Adipocyte (in vitro differentiated cells): ENCODE results near the gene NRSN1.

ENCODE experiments used
- DNase-seq: peaks from one replicate; pipeline ENCODE4 v3.0.0-alpha.2; 2015; ENCODE audit warnings: low read depth
- H3K27me3 ChIP-seq: replicated peaks from 2 replicates; pipeline ENCODE4 v1.7.0; 2013; ENCODE audit warnings: mild to moderate bottlenecking, low read length, moderate library complexity; ENCODE audit not compliant: control insufficient read depth, insufficient read depth
- H3K36me3 ChIP-seq: 2 replicates; pipeline ENCODE4 v1.7.0; 2013; ENCODE audit warnings: low read length, mild to moderate bottlenecking, moderate library complexity; ENCODE audit not compliant: control insufficient read depth, insufficient read depth, severe bottlenecking
- H3K4me1 ChIP-seq: 2 replicates; pipeline ENCODE4 v1.7.0; 2013; ENCODE audit warnings: mild to moderate bottlenecking, low read length, moderate library complexity; ENCODE audit not compliant: control insufficient read depth, insufficient read depth
- H3K4me3 ChIP-seq: 2 replicates; pipeline ENCODE4 v1.7.0; 2013; ENCODE audit warnings: mild to moderate bottlenecking, low read length, moderate library complexity
- H3K9ac ChIP-seq: 2 replicates; pipeline ENCODE4 v1.7.0; 2013; ENCODE audit warnings: mild to moderate bottlenecking, low read length, moderate library complexity
- H3K9me3 ChIP-seq: 2 replicates; pipeline ENCODE4 v1.7.0; 2013; ENCODE audit warnings: mild to moderate bottlenecking, low read length, moderate library complexity; ENCODE audit not compliant: control insufficient read depth

The NRSN1 gene

GRCh38 chr6:24107294-24107693 is 18.7 kb upstream of the NRSN1 start:
- Histone ChIP-seq H3K27me3 (no peaks in the 10 kb centered on the region), H3K36me3 (no peaks in the 10 kb centered on the region), H3K4me3 (no peak overlapping the region), H3K9ac (no peak overlapping the region), H3K9me3 (no peaks in the 10 kb centered on the region), H3K4me1 (no peaks in the 10 kb centered on the region)
- DNase-seq: no peak

- no peak for DNase-seq
- no peaks in the 10 kb centered on the region for H3K27me3 ChIP-seq
- no peaks in the 10 kb centered on the region for H3K36me3 ChIP-seq
- no peak overlapping the region for H3K9ac ChIP-seq
- no peaks in the 10 kb centered on the region for H3K9me3 ChIP-seq
- H3K4me1 ChIP-seq: no peaks in the 10 kb centered on the region
- H3K4me3 ChIP-seq: no peak overlapping the region
Observed at GRCh38 chr6:24108056-24108455, 18.0 kb upstream of the NRSN1 start.

- no peaks in the 10 kb centered on the region for H3K9me3 ChIP-seq
- no peaks in the 10 kb centered on the region for H3K27me3 ChIP-seq
- H3K36me3 ChIP-seq: no peaks in the 10 kb centered on the region
- H3K4me3 ChIP-seq: no peak overlapping the region
- DNase-seq: no peak
- no peaks in the 10 kb centered on the region for H3K4me1 ChIP-seq
- no peak overlapping the region for H3K9ac ChIP-seq
Observed at GRCh38 chr6:24110417-24110816, 15.6 kb upstream of the NRSN1 start.

DNA sequence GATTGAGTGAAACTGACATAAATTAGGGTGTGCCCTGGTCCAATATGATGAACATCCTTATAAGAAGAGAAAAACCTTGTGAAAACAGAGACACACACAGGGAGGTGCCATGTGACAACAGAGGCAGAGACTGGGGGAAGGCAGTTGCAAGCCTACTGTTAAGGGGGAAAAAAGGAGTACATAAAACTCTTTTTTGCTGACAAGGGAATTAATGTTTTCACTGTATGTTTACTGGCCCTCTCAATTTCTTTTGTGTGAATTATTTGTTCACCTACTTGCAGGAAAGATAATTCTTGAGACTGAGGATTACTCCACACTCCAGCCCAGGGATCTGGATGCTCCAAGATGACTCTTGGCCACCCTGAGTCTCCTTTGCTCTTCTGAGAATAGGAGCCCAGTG is 12.1 kb upstream of the NRSN1 start:
- Histone ChIP-seq H3K9ac (no peak overlapping the region), H3K4me1 (no peaks in the 10 kb centered on the region), H3K27me3 (no peaks in the 10 kb centered on the region), H3K36me3 (no peaks in the 10 kb centered on the region), H3K9me3 (no peaks in the 10 kb centered on the region), H3K4me3 (no peak overlapping the region)
- DNase-seq: no peak

- no peaks in the 10 kb centered on the region for H3K9me3 ChIP-seq
- H3K4me1 ChIP-seq: no peaks in the 10 kb centered on the region
- no peak overlapping the region for H3K9ac ChIP-seq
- no peaks in the 10 kb centered on the region for H3K36me3 ChIP-seq
- no peak overlapping the region for H3K4me3 ChIP-seq
- DNase-seq: no peak
- no peaks in the 10 kb centered on the region for H3K27me3 ChIP-seq
Observed at GRCh38 chr6:24117021-24117420, 9.0 kb upstream of the NRSN1 start.

GRCh38 chr6:24122139-24122538 is 3.9 kb upstream of the NRSN1 start:
- H3K9me3 ChIP-seq: no peaks in the 10 kb centered on the region
- no peak for DNase-seq
- H3K27me3 ChIP-seq: peaks cover 12% of the 10 kb centered on the region
- no peaks in the 10 kb centered on the region for H3K36me3 ChIP-seq
- H3K9ac ChIP-seq: no peak overlapping the region
- no peak overlapping the region for H3K4me3 ChIP-seq
- no peaks in the 10 kb centered on the region for H3K4me1 ChIP-seq

GRCh38 chr6:24126586-24127192 is 674 bp downstream of the NRSN1 start:
- Histone ChIP-seq H3K4me1 (no peaks in the 10 kb centered on the region), H3K27me3 (peaks cover 12% of the 10 kb centered on the region), H3K9ac (no peak overlapping the region), H3K4me3 (no peak overlapping the region), H3K9me3 (no peaks in the 10 kb centered on the region), H3K36me3 (no peaks in the 10 kb centered on the region)
- DNase-seq: peak; percentile 83

GRCh38 chr6:24127316-24127715 is 1.3 kb downstream of the NRSN1 start:
- no peaks in the 10 kb centered on the region for H3K4me1 ChIP-seq
- no peak overlapping the region for H3K4me3 ChIP-seq
- no peaks in the 10 kb centered on the region for H3K36me3 ChIP-seq
- H3K27me3 ChIP-seq: peaks cover 12% of the 10 kb centered on the region
- no peaks in the 10 kb centered on the region for H3K9me3 ChIP-seq
- no peak overlapping the region for H3K9ac ChIP-seq
- DNase-seq: no peak

DNA sequence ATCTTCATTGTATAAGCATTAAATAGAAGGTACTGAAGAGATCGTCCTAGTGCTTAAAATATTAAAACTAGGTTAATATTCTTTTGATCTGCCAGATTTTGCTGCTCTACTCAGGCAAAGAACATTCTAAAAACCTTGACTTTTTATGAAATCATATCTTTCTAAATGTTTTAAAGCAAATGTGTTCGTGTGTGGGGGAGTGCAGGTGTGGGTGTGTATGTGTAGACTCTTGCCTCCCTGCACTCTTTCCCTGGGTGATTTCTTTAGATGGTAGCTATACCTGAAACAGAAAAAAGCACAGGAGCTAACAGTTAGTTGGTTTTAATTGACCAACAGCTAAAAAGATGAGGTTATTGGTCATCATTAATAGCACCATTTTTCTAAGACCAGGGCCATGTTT is 5.7 kb downstream of the NRSN1 start:
- Histone ChIP-seq H3K27me3 (no peaks in the 10 kb centered on the region), H3K9me3 (no peaks in the 10 kb centered on the region), H3K36me3 (no peaks in the 10 kb centered on the region), H3K9ac (no peak overlapping the region), H3K4me1 (no peaks in the 10 kb centered on the region), H3K4me3 (no peak overlapping the region)
- no peak for DNase-seq

- no peak for DNase-seq
- no peak overlapping the region for H3K9ac ChIP-seq
- no peaks in the 10 kb centered on the region for H3K9me3 ChIP-seq
- H3K4me3 ChIP-seq: no peak overlapping the region
- H3K36me3 ChIP-seq: no peaks in the 10 kb centered on the region
- H3K27me3 ChIP-seq: no peaks in the 10 kb centered on the region
- no peaks in the 10 kb centered on the region for H3K4me1 ChIP-seq
Observed at GRCh38 chr6:24139080-24139479, 13.1 kb downstream of the NRSN1 start.

GRCh38 chr6:24139639-24140038 is 13.6 kb downstream of the NRSN1 start:
- DNase-seq: no peak
- no peaks in the 10 kb centered on the region for H3K4me1 ChIP-seq
- no peaks in the 10 kb centered on the region for H3K36me3 ChIP-seq
- no peaks in the 10 kb centered on the region for H3K27me3 ChIP-seq
- no peak overlapping the region for H3K4me3 ChIP-seq
- no peaks in the 10 kb centered on the region for H3K9me3 ChIP-seq
- no peak overlapping the region for H3K9ac ChIP-seq

DNA sequence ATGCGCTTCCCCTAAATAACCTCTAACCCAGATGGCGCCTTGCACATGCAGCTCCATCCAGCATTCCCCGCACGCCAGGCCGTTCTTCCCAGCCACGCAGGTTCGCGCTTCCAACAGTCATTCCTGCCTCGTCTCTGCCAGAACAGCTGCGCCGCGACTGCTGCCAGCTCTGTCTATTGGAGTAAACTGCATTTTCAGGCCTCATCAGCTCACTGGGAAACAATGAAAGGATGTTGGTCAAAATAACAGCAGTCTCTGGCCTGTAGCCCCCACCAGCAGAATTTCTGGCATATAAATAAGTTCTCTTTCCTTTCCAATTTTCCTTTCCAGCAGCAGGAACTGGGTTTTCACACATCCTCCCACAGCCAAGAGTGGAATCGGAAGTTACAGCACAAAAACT is 14.6 kb downstream of the NRSN1 start:
- no peak overlapping the region for H3K9ac ChIP-seq
- H3K27me3 ChIP-seq: no peaks in the 10 kb centered on the region
- H3K4me1 ChIP-seq: no peaks in the 10 kb centered on the region
- H3K9me3 ChIP-seq: no peaks in the 10 kb centered on the region
- H3K36me3 ChIP-seq: no peaks in the 10 kb centered on the region
- DNase-seq: no peak
- H3K4me3 ChIP-seq: no peak overlapping the region
